ENCODE measurements around the gene SCRT2. TPM values are rescaled to one million over a fixed set of nuclear protein-coding genes. Genes with fewer than 3 reads are reported as not detected.

SCRT2 gene
- polyA plus RNA-seq, 1 of the 3 experiments (the other 2 are of a cell fraction), result not detected

GRCh38 chr20:621125-621756, 54.4 kb downstream of the SCRT2 start:
- no peak for DNase-seq
- Histone ChIP-seq H3K27me3 (ENCODE audit: insufficient read depth) (no peaks in the 10 kb centered on the region; the same call in 1 of the 2 replicates), H2AFZ (ENCODE audit: low read depth) (no peak overlapping the region), H3K9me2 (no peaks in the 10 kb centered on the region), H3K9ac (no peak overlapping the region), H3K4me3 (ENCODE audit: low read depth in 2 of 2, low read length in 1 of 2) (no peak overlapping the region), H3K9me3 (no peaks in the 10 kb centered on the region), H3K4me2 (no peak overlapping the region), H3F3A (replicated peaks; ENCODE audit: insufficient read depth) (no peaks in the 10 kb centered on the region), H3K79me2 (ENCODE audit: insufficient read depth) (no peaks in the 10 kb centered on the region), H3K4me1 (ENCODE audit: control insufficient read depth in 1 of 2, insufficient read depth in 2 of 2, low read depth in 1 of 2, low read length in 1 of 2) (no peaks in the 10 kb centered on the region), H4K20me1 (ENCODE audit: insufficient read depth) (no peaks in the 10 kb centered on the region), H3K27ac (ENCODE audit: low read depth in 2 of 2, low read length in 1 of 2) (no peak overlapping the region), H3K36me3 (replicated peaks in 1 of 2; ENCODE audit: control insufficient read depth in 1 of 2, insufficient read depth in 2 of 2, low read length in 1 of 2) (no peaks in the 10 kb centered on the region)
- CTCF ChIA-PET, result interaction anchor here (1.3 to 4.9 kb wide), 3 partner anchors 13 to 107 kb away, joined by 4 to 23 read pairs (median 4); no protein-coding TSS in a partner anchor
- WGBS (ENCODE audit: low lambda C conversion rate), result 29% methylated on average over 5 of the region's 5 CpGs
- TF ChIP-seq, protein P1, sequence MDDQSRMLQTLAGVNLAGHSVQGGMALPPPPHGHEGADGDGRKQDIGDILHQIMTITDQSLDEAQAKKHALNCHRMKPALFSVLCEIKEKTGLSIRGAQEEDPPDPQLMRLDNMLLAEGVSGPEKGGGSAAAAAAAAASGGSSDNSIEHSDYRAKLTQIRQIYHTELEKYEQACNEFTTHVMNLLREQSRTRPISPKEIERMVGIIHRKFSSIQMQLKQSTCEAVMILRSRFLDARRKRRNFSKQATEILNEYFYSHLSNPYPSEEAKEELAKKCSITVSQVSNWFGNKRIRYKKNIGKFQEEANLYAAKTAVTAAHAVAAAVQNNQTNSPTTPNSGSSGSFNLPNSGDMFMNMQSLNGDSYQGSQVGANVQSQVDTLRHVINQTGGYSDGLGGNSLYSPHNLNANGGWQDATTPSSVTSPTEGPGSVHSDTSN (IDR thresholded peaks at IDR 0.05), result no peak
- no peak for TF ChIP-seq ELF1 (IDR thresholded peaks at IDR 0.05)
- no peak for TF ChIP-seq EP300 (IDR thresholded peaks at IDR 0.05; ENCODE audit: borderline replicate concordance in 1 of 2, low read depth in 1 of 2, low read length in 1 of 2)
- TF ChIP-seq POLR2AphosphoS5 (IDR thresholded peaks at IDR 0.05; ENCODE audit: low read depth, low read length), result no peak
- TF ChIP-seq, protein P2, sequence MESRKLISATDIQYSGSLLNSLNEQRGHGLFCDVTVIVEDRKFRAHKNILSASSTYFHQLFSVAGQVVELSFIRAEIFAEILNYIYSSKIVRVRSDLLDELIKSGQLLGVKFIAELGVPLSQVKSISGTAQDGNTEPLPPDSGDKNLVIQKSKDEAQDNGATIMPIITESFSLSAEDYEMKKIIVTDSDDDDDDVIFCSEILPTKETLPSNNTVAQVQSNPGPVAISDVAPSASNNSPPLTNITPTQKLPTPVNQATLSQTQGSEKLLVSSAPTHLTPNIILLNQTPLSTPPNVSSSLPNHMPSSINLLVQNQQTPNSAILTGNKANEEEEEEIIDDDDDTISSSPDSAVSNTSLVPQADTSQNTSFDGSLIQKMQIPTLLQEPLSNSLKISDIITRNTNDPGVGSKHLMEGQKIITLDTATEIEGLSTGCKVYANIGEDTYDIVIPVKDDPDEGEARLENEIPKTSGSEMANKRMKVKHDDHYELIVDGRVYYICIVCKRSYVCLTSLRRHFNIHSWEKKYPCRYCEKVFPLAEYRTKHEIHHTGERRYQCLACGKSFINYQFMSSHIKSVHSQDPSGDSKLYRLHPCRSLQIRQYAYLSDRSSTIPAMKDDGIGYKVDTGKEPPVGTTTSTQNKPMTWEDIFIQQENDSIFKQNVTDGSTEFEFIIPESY (IDR thresholded peaks at IDR 0.05; ENCODE audit: borderline replicate concordance, low read depth), result no peak
- TF ChIP-seq NRF1 (IDR thresholded peaks at IDR 0.05; ENCODE audit: low read depth, low read length), result no peak
- TF ChIP-seq RXRA (IDR thresholded peaks at IDR 0.05; ENCODE audit: borderline replicate concordance, low read depth), result no peak
- TF ChIP-seq CTCF (IDR thresholded peaks at IDR 0.05), result no peak
- TF ChIP-seq, protein P3, sequence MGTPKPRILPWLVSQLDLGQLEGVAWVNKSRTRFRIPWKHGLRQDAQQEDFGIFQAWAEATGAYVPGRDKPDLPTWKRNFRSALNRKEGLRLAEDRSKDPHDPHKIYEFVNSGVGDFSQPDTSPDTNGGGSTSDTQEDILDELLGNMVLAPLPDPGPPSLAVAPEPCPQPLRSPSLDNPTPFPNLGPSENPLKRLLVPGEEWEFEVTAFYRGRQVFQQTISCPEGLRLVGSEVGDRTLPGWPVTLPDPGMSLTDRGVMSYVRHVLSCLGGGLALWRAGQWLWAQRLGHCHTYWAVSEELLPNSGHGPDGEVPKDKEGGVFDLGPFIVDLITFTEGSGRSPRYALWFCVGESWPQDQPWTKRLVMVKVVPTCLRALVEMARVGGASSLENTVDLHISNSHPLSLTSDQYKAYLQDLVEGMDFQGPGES (IDR thresholded peaks at IDR 0.05; ENCODE audit: low read depth, low read length), result no peak
- TF ChIP-seq TAF1 (IDR thresholded peaks at IDR 0.05; ENCODE audit: borderline replicate concordance, low read depth, low read length), result no peak
- TF ChIP-seq FOXM1 (IDR thresholded peaks at IDR 0.05; ENCODE audit: low read depth), result no peak
- POLR2A ChIA-PET, result no interaction called here

Data from SK-N-SH (cell line).